SK-N-SH (cell line): ENCODE results near the gene PARD3B. TPM values are rescaled to one million over a fixed set of nuclear protein-coding genes. Genes with fewer than 3 reads are reported as not detected.

Source experiments
- CTCF ChIA-PET: fragments of 300-600, 350-600 bp; formaldehyde crosslinking; extraction: SDS; loops from one replicate; lab custom pipeline; 2021; lab: Yijun Ruan, JAX
- POLR2A ChIA-PET: fragments of 350-600 bp; sonication (Branson Sonifier 250); formaldehyde crosslinking; extraction: SDS; loops from one replicate; lab custom pipeline; 2020; ENCODE audit warnings: antibody characterized with exemption, inconsistent platforms; lab: Yijun Ruan, JAX
- DNase-seq: peaks from one replicate; pipeline ENCODE4 v3.0.0; 2012
- H2AFZ ChIP-seq: fragments of 200-600 bp; sonication (generic); 2 replicates; pipeline ENCODE4 v1.8.1; 2016; ENCODE audit warnings: antibody characterized with exemption, mild to moderate bottlenecking, low read depth
- H3F3A ChIP-seq: fragments of 200-600 bp; sonication (generic); replicated peaks from 2 replicates; pipeline ENCODE3; 2016; ENCODE audit warnings: antibody characterized with exemption, mild to moderate bottlenecking; ENCODE audit not compliant: insufficient read depth
- H3K27ac ChIP-seq, 2 experiments: fragments of 200-500 bp in 1 of 2; fragments of 200-600 bp in 1 of 2; sonication (Bioruptor generic) in 1 of 2; sonication (generic), shearing (Covaris generic) in 1 of 2; 2 replicates each; pipeline versions ENCODE4 v1.5.1 to v1.6.1; 2014 to 2016; ENCODE audit warnings: low read depth in 2 of 2, inconsistent platforms in 1 of 2, low read length in 1 of 2, mild to moderate bottlenecking in 1 of 2, mixed read lengths in 1 of 2
- H3K27me3 ChIP-seq: fragments of 200-600 bp; sonication (generic), shearing (Covaris generic); 2 replicates; pipeline ENCODE4 v1.6.1; 2016; ENCODE audit warnings: mixed run types; ENCODE audit not compliant: insufficient read depth
- H3K36me3 ChIP-seq, 2 experiments: fragments of 200-500 bp in 1 of 2; fragments of 200-600 bp in 1 of 2; sonication (Bioruptor generic) in 1 of 2; sonication (generic) in 1 of 2; replicated peaks in 1 of 2; 2 replicates each; pipeline versions ENCODE3 to v1.5.1; 2014 to 2016; ENCODE audit warnings: low read length in 1 of 2, mild to moderate bottlenecking in 1 of 2; ENCODE audit not compliant: insufficient read depth in 2 of 2, control insufficient read depth in 1 of 2
- H3K4me1 ChIP-seq, 2 experiments: fragments of 200-500 bp in 1 of 2; fragments of 200-600 bp in 1 of 2; sonication (Bioruptor generic) in 1 of 2; sonication (generic), shearing (Covaris generic) in 1 of 2; 2 replicates each; pipeline versions ENCODE4 v1.5.1 to v1.6.1; 2014 to 2016; ENCODE audit warnings: low read depth in 1 of 2, low read length in 1 of 2, mixed run types in 1 of 2; ENCODE audit not compliant: insufficient read depth in 2 of 2, control insufficient read depth in 1 of 2
- H3K4me2 ChIP-seq: fragments of 200-600 bp; sonication (generic), shearing (Covaris generic); 2 replicates; pipeline ENCODE4 v1.6.1; 2017; ENCODE audit warnings: mixed run types
- H3K4me3 ChIP-seq, 2 experiments: fragments of 200-500 bp in 1 of 2; fragments of 200-600 bp in 1 of 2; sonication (Bioruptor generic) in 1 of 2; sonication (generic), shearing (Covaris generic) in 1 of 2; 2 replicates each; pipeline versions ENCODE4 v1.5.1 to v1.8.1; 2014 to 2016; ENCODE audit warnings: low read depth in 2 of 2, inconsistent platforms in 1 of 2, low read length in 1 of 2, mild to moderate bottlenecking in 1 of 2, mixed read lengths in 1 of 2, moderate library complexity in 1 of 2
- H3K79me2 ChIP-seq: fragments of 200-600 bp; sonication (generic); 2 replicates; pipeline ENCODE4 v1.8.1; 2017; ENCODE audit warnings: mild to moderate bottlenecking; ENCODE audit not compliant: insufficient read depth
- H3K9ac ChIP-seq: fragments of 200-600 bp; sonication (generic); 2 replicates; pipeline ENCODE4 v1.6.1; 2017; ENCODE audit warnings: mixed run types
- H3K9me2 ChIP-seq: fragments of 200-600 bp; sonication (generic); 2 replicates; pipeline ENCODE4 v1.6.1; 2017; ENCODE audit warnings: mixed run types
- H3K9me3 ChIP-seq: fragments of 200-600 bp; sonication (generic); 2 replicates; pipeline ENCODE4 v1.6.1; 2017; ENCODE audit warnings: mixed run types, mild to moderate bottlenecking, moderate library complexity
- H4K20me1 ChIP-seq: fragments of 200-600 bp; sonication (generic); 2 replicates; pipeline ENCODE4 v1.6.1; 2017; ENCODE audit warnings: mild to moderate bottlenecking, mixed run types; ENCODE audit not compliant: insufficient read depth
- CHD2 ChIP-seq: fragments of 150-350 bp; IDR thresholded peaks from 2 replicates; pipeline ENCODE4 v1.6.1; 2018; ENCODE audit warnings: low read length; ENCODE audit not compliant: partially characterized antibody
- CTCF ChIP-seq: fragments of 200-600 bp; sonication (generic); IDR thresholded peaks from 2 replicates; pipeline ENCODE4 v1.6.1; 2017; ENCODE audit warnings: antibody characterized with exemption, mild to moderate bottlenecking, moderate library complexity
- EP300 ChIP-seq, 2 experiments: IDR thresholded peaks; 2 replicates each; pipeline versions ENCODE4 v1.4.0 to v1.6.1; 2012; ENCODE audit warnings: borderline replicate concordance in 1 of 2, low read depth in 1 of 2, low read length in 1 of 2
- FOSL2 ChIP-seq: IDR thresholded peaks from 2 replicates; pipeline ENCODE4 v1.4.0; 2012; ENCODE audit warnings: low read depth, mild to moderate bottlenecking, moderate library complexity, borderline replicate concordance
- FOXJ3 ChIP-seq: sonication (generic); formaldehyde crosslinking; IDR thresholded peaks from 2 replicates; pipeline ENCODE4 v1.5.1; 2020; ENCODE audit warnings: mild to moderate bottlenecking, missing genetic modification reagents
- GABPA ChIP-seq: IDR thresholded peaks from 2 replicates; pipeline ENCODE4 v1.4.0; 2012; ENCODE audit warnings: low read depth, mild to moderate bottlenecking
- GATA2 ChIP-seq: sonication (generic); formaldehyde crosslinking; IDR thresholded peaks from 2 replicates; pipeline ENCODE4 v1.5.0; 2020; ENCODE audit warnings: mild to moderate bottlenecking, missing genetic modification reagents
- MAX ChIP-seq: IDR thresholded peaks from 2 replicates; pipeline ENCODE4 v1.4.0; 2012; ENCODE audit warnings: low read depth
- MEF2A ChIP-seq: IDR thresholded peaks from 2 replicates; pipeline ENCODE4 v1.4.0; 2012; ENCODE audit warnings: low read depth, borderline replicate concordance
- NRF1 ChIP-seq: IDR thresholded peaks from 2 replicates; pipeline ENCODE4 v1.6.1; 2012; ENCODE audit warnings: low read depth, mild to moderate bottlenecking, low read length
- PBX3 ChIP-seq: IDR thresholded peaks from 2 replicates; pipeline ENCODE4; 2012
- RCOR1 ChIP-seq: fragments of 150-350 bp; IDR thresholded peaks from 2 replicates; pipeline ENCODE4 v1.6.1; 2017; ENCODE audit warnings: antibody characterized with exemption, low read length
- REST ChIP-seq: IDR thresholded peaks from 2 replicates; pipeline ENCODE4 v1.6.1; 2012; ENCODE audit warnings: mild to moderate bottlenecking, low read depth, low read length, moderate library complexity
- RXRA ChIP-seq: IDR thresholded peaks from 2 replicates; pipeline ENCODE4 v1.4.0; 2012; ENCODE audit warnings: low read depth, mild to moderate bottlenecking, borderline replicate concordance
- SMC3 ChIP-seq: IDR thresholded peaks from 2 replicates; pipeline ENCODE4 v1.6.1; 2012; ENCODE audit warnings: low read depth, low read length, improper control_type of control experiment
- TAF1 ChIP-seq: IDR thresholded peaks from 2 replicates; pipeline ENCODE4 v1.6.1; 2012; ENCODE audit warnings: low read depth, mild to moderate bottlenecking, low read length, moderate library complexity, borderline replicate concordance
- TCF12 ChIP-seq: IDR thresholded peaks from 2 replicates; pipeline ENCODE4 v1.4.0; 2012
- TEAD4 ChIP-seq: IDR thresholded peaks from 2 replicates; pipeline ENCODE4 v1.4.0; 2012; ENCODE audit warnings: mild to moderate bottlenecking, borderline replicate concordance; ENCODE audit not compliant: insufficient read depth
- YY1 ChIP-seq: IDR thresholded peaks from 2 replicates; pipeline ENCODE4 v1.4.0; 2012; ENCODE audit warnings: low read depth, mild to moderate bottlenecking
- WGBS: methylation state at CpG from one replicate; pipeline ENCODE4 v1.1.6; 2017; ENCODE audit warnings: low lambda C conversion rate; 5-methylcytosine and 5-hydroxymethylcytosine counted together
- polyA plus RNA-seq, 3 experiments: library from polyadenylated mRNA; depleted of rRNA; stranded (reverse); fragments of >200 nt; gene quantifications; 2 replicates each; pipeline ENCODE4 v1.2.3, GENCODE V29; 2012

Gene PARD3B
- polyA plus RNA-seq, 1 of the 3 experiments (the other 2 are of a cell fraction), result 0.87 TPM

- 35% methylated on average over 4 of the region's 4 CpGs for WGBS
- Histone ChIP-seq H3K9ac (no peak overlapping the region), H3K9me3 (no peaks in the 10 kb centered on the region), H3K27me3 (no peaks in the 10 kb centered on the region), H3K4me1 (peaks cover 0 to 9% of the 10 kb centered on the region in 2 experiments; a peak in 2 of 4 replicates), H3K27ac (peak overlapping the region in 1 of 2 experiments; percentile 76; a peak in 2 of 4 replicates), H3K4me2 (no peak overlapping the region), H3F3A (no peaks in the 10 kb centered on the region), H3K79me2 (no peaks in the 10 kb centered on the region), H2AFZ (no peak overlapping the region), H3K36me3 (no peaks in the 10 kb centered on the region), H4K20me1 (no peaks in the 10 kb centered on the region), H3K4me3 (no peak overlapping the region), H3K9me2 (no peaks in the 10 kb centered on the region)
- DNase-seq, result peak; percentile 27
- TF ChIP-seq GABPA (no peak), CTCF (no peak), TAF1 (no peak), MAX (no peak), FOXJ3 (CRISPR knock-in tag) (peak; percentile 60; the same call in 1 of the 2 replicates), TCF12 (peak; percentile 26; the same call in 1 of the 2 replicates), SMC3 (no peak), RXRA (no peak), RCOR1 (peak; percentile 67), NRF1 (no peak), MEF2A (no peak), PBX3 (peak; percentile 35; the same call in 1 of the 2 replicates), CHD2 (no peak), GATA2 (CRISPR knock-in tag) (peak; percentile 87), TEAD4 (no peak), REST (no peak), YY1 (no peak), FOSL2 (no peak), EP300 (IDR thresholded peaks at IDR 0.05; ENCODE audit: borderline replicate concordance in 1 of 2, low read depth in 1 of 2, low read length in 1 of 2) (peak in 1 of 2 experiments; percentile 28; a peak in 1 of 4 replicates)
- ChIA-PET CTCF (interaction anchor here (0.6 to 2.4 kb wide), 4 partner anchors 15 to 711 kb away, joined by 3 to 6 read pairs (median 4); no protein-coding TSS in a partner anchor), POLR2A (no interaction called here)
These were observed 185.3 kb downstream of the PARD3B start for GRCh38 chr2:204730603-204731002.
